Measurements from ENCODE around the gene DNM1. TPM values are rescaled to one million over a fixed set of nuclear protein-coding genes. Genes with fewer than 3 reads are reported as not detected.

The DNM1 gene
- total RNA-seq, 4 donors from 2014 or later, result 4.3 to 18.9 (median 10.1) TPM

DNA sequence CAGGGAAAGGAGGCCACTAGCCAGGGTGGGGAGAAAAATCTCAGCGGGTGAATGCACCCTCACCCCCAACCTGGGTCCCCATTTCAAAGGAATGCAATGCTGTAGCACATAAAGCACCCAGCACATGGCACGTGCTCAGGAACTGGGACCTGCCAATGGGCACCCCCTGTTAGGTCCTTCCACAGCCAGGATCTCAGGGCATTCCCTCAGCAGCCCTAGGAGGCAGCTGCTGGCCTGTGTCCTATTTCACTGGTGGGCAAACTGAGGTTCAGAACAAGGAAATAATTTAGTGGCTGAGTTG, 8.8 kb downstream of the DNM1 start:
- Histone ChIP-seq H3K27me3 (no peaks in the 10 kb centered on the region), H3K4me1 (peaks cover 58% of the 10 kb centered on the region), H3K27ac (peak overlapping the region; percentile 29), H3K9me3 (no peaks in the 10 kb centered on the region), H3K4me3 (no peak overlapping the region), H3K36me3 (no peaks in the 10 kb centered on the region)
- TF ChIP-seq, protein P1, sequence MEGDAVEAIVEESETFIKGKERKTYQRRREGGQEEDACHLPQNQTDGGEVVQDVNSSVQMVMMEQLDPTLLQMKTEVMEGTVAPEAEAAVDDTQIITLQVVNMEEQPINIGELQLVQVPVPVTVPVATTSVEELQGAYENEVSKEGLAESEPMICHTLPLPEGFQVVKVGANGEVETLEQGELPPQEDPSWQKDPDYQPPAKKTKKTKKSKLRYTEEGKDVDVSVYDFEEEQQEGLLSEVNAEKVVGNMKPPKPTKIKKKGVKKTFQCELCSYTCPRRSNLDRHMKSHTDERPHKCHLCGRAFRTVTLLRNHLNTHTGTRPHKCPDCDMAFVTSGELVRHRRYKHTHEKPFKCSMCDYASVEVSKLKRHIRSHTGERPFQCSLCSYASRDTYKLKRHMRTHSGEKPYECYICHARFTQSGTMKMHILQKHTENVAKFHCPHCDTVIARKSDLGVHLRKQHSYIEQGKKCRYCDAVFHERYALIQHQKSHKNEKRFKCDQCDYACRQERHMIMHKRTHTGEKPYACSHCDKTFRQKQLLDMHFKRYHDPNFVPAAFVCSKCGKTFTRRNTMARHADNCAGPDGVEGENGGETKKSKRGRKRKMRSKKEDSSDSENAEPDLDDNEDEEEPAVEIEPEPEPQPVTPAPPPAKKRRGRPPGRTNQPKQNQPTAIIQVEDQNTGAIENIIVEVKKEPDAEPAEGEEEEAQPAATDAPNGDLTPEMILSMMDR (IDR thresholded peaks at IDR 0.05), result no peak
- no peak for TF ChIP-seq EP300 (IDR thresholded peaks at IDR 0.05)
- TF ChIP-seq POLR2AphosphoS5 (IDR thresholded peaks at IDR 0.05), result no peak
- no peak for DNase-seq (ENCODE audit: low spot score in 2 of 2)
- WGBS, result 50% methylated on average over 1 of the region's 2 CpGs

DNA sequence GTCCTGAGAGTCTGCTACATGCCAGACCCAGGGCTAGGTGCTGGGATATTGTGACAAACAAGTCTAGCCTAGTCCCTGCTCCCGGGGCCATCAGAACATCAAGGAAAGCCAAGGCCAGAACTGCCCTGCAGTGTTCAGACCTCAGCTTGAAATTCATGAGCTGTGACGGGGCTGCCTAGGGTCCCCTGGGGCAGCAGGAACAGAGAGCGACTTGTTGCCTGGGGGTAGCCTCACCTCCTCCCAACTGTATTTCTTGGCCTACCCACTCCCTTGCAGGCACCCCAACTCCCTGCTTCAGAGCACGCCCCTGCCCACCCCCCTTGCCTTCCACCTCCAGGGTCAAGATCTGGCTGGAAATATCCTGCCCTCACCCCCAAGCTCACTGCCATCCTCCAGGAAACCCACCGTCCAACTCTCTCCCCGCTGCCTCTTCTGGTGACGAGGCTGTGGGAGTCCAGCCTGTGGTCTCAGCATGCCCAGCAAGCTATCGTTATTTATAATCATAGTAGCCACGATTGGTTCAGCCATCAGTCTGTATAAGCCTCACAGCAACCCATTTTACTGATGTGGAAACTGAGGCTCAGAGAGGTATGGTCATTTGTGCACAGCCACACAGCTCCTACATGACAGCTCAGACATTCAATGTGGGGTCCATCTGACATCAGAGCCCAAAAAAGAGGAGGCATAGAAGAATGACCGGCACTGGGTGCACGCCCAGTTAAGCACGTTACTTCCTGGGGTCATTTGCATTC, 10.7 kb downstream of the DNM1 start:
- no peaks in the 10 kb centered on the region for H3K9me3 ChIP-seq
- no peaks in the 10 kb centered on the region for H3K36me3 ChIP-seq
- peaks cover 51% of the 10 kb centered on the region for H3K4me1 ChIP-seq
- 84% methylated on average over 12 of the region's 12 CpGs for whole genome bisulfite sequencing
- H3K27me3 ChIP-seq, result no peaks in the 10 kb centered on the region
- TF ChIP-seq POLR2AphosphoS5 (IDR thresholded peaks at IDR 0.05) (no peak), POLR2A (IDR thresholded peaks at IDR 0.05) (no peak)
- TF ChIP-seq, protein P1 (IDR thresholded peaks at IDR 0.05), result no peak
- DNase-seq (ENCODE audit: low spot score in 2 of 2), result no peak
- H3K27ac ChIP-seq, result no peak overlapping the region
- H3K4me3 ChIP-seq, result no peak overlapping the region

DNA sequence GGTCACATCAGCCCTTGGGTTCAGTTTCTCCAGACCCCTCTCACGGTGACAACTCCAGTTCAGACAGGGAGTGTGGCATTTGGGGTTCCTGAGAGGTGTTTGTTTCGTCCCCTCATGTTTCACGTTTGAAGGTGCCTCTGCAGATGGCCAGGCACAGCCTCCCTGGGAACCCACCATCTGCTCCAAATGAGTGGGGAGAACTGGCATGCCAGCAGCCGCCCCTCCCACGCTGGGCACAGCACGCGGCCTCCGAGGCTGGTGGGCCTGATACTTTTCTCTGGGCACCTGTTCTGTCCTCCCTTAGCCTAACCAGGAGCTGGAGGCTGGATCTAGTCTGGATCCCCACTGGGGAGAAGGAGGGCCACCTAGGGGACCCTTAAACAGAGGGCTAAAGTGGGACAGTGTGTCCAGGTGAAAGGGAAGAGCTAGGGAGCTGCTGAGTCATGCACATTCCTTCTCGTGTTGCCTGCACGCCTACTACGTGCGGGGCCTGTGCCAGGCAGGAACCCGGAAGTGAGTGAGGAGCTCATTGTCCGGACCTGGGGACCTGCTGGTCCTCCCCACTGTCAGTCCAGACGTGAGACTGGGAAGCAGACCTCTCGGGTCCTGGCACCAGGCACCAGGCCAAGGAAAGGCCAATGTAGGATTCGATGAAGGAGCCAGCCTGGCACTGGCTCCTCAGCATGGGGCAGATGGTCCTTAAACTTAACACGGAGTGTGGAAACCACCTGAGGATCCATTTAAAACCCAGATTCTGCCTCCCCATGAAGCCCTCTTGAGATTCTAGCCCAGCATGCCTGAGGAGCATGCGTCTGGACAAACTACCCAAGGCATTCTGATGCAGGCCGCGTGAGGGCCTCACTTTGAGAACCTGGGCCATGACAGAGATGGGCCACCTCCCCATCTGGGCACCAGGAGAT, 11.7 kb downstream of the DNM1 start:
- H3K27me3 ChIP-seq, result no peaks in the 10 kb centered on the region
- no peaks in the 10 kb centered on the region for H3K36me3 ChIP-seq
- DNase-seq (ENCODE audit: low spot score in 2 of 2), result no peak
- 83% methylated on average over 8 of the region's 21 CpGs for WGBS
- no peak for TF ChIP-seq POLR2AphosphoS5 (IDR thresholded peaks at IDR 0.05)
- TF ChIP-seq, protein P1 (IDR thresholded peaks at IDR 0.05), result no peak
- TF ChIP-seq POLR2A (IDR thresholded peaks at IDR 0.05), result no peak
- TF ChIP-seq EP300 (IDR thresholded peaks at IDR 0.05), result no peak
- H3K27ac ChIP-seq, result peak overlapping the region; percentile 85
- H3K4me1 ChIP-seq, result peaks cover 44% of the 10 kb centered on the region
- no peak overlapping the region for H3K4me3 ChIP-seq
- no peaks in the 10 kb centered on the region for H3K9me3 ChIP-seq

DNA sequence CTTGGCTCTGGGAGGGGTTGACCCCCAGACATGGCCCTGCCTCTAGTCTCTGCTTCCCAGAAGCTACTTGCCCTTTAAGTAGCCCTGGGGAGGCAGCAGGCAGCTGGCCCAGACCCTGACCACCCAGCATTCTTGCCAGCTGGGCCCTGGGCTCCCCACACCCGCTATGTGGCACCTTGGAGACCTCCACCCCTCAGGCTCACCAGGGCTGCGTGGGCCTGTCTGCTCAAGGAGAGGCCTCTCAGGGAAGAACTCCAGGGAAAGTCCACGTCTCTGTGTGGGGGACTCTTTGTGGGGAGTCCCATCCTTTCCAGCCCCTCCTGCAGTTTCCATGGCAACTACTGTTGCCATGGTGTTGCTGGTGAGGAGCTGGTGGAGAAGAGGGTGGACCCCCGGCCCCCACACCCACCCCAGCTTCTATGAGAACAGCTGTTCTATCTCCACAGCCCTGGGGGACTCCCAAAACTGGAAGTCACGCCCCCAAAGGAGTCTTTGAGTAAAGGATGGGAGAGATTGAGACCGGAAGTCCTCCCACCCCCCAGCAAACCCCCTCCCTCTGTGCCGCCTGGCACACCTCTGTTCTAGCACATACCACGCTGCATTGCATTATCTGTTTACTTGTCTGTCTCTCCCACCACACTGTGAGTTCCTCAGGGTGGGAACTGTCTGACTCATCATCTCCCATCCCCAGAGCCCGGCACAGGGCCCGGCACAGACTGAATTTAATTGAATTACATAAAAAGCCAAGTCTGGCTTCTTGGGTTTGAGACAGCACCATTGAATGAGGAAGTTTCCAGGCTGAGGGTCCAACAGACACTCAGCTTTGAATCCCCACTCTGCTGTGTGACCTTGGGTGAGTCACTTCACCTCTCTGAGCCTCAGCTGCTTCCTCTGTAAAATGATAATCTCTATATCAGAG, 12.6 kb downstream of the DNM1 start:
- no peaks in the 10 kb centered on the region for H3K9me3 ChIP-seq
- peaks cover 4% of the 10 kb centered on the region for H3K36me3 ChIP-seq
- 57% methylated on average over 8 of the region's 10 CpGs for WGBS
- peaks cover 41% of the 10 kb centered on the region for H3K4me1 ChIP-seq
- TF ChIP-seq POLR2AphosphoS5 (IDR thresholded peaks at IDR 0.05), result no peak
- no peak for TF ChIP-seq EP300 (IDR thresholded peaks at IDR 0.05)
- TF ChIP-seq, protein P1 (IDR thresholded peaks at IDR 0.05), result no peak
- H3K27me3 ChIP-seq, result no peaks in the 10 kb centered on the region
- H3K27ac ChIP-seq, result peak overlapping the region; percentile 85
- DNase-seq (ENCODE audit: low spot score in 2 of 2), result peak in 1 of 2 donors; percentile 78
- H3K4me3 ChIP-seq, result no peak overlapping the region
